ENCODE data around the gene EIPR1. TPM values are rescaled to one million over a fixed set of nuclear protein-coding genes. Genes with fewer than 3 reads are reported as not detected.

The EIPR1 gene
- total RNA-seq, 4 donors from 2014 or later, result 26.1 to 51.6 (median 40.0) TPM

GRCh38 chr2:3149441-3150217 lies 228.0 kb downstream of the EIPR1 start:
- H3K27ac ChIP-seq, result no peak overlapping the region
- no peaks in the 10 kb centered on the region for H3K9me3 ChIP-seq
- no peaks in the 10 kb centered on the region for H3K27me3 ChIP-seq
- no peaks in the 10 kb centered on the region for H3K4me1 ChIP-seq
- H3K4me3 ChIP-seq (replicated peaks in 1 of 3), result no peak overlapping the region
- no peak for DNase-seq
- H3K36me3 ChIP-seq, result no peaks in the 10 kb centered on the region
- intact Hi-C loops (cut with DNase I), result no loop called here
- 83 to 87% methylated on average over 12 to 15 of the region's 15 CpGs for WGBS, 2 donors
- TF ChIP-seq POLR2A (IDR thresholded peaks at IDR 0.05), result no peak
- TF ChIP-seq CTCF (IDR thresholded peaks at IDR 0.05), result no peak

GRCh38 chr2:3148716-3149115 lies 228.9 kb downstream of the EIPR1 start:
- no peak overlapping the region for H3K27ac ChIP-seq
- DNase-seq, result no peak
- TF ChIP-seq POLR2A (IDR thresholded peaks at IDR 0.05) (no peak), CTCF (IDR thresholded peaks at IDR 0.05) (no peak)
- WGBS, 2 donors, result 89 to 90% methylated on average over 15 to 17 of the region's 17 CpGs
- H3K4me1 ChIP-seq, result no peaks in the 10 kb centered on the region
- intact Hi-C loops (cut with DNase I), result no loop called here
- no peaks in the 10 kb centered on the region for H3K36me3 ChIP-seq
- no peaks in the 10 kb centered on the region for H3K9me3 ChIP-seq
- H3K27me3 ChIP-seq, result no peaks in the 10 kb centered on the region
- no peak overlapping the region for H3K4me3 ChIP-seq (replicated peaks in 1 of 3)

- Histone ChIP-seq H3K9me3 (no peaks in the 10 kb centered on the region), H3K4me1 (peaks cover 0 to 5% of the 10 kb centered on the region in 2 donors), H3K4me3 (replicated peaks in 1 of 3) (no peak overlapping the region), H3K27ac (no peak overlapping the region), H3K27me3 (no peaks in the 10 kb centered on the region), H3K36me3 (no peaks in the 10 kb centered on the region)
- DNase-seq, result no peak
- TF ChIP-seq CTCF (IDR thresholded peaks at IDR 0.05) (no peak), POLR2A (IDR thresholded peaks at IDR 0.05) (no peak)
- 88 to 93% methylated on average over 35 to 38 of the region's 39 CpGs for WGBS, 2 donors
- intact Hi-C loops (cut with DNase I), result no loop called here
Measured at GRCh38 chr2:3147651-3148530, 229.7 kb downstream of the EIPR1 start.

GRCh38 chr2:3146772-3147650 lies 230.6 kb downstream of the EIPR1 start:
- no peak for TF ChIP-seq POLR2A (IDR thresholded peaks at IDR 0.05)
- TF ChIP-seq CTCF (IDR thresholded peaks at IDR 0.05), result no peak
- no peaks in the 10 kb centered on the region for H3K36me3 ChIP-seq
- 79 to 84% methylated on average over 19 to 28 of the region's 30 CpGs for WGBS, 2 donors
- no peak overlapping the region for H3K4me3 ChIP-seq (replicated peaks in 1 of 3)
- H3K4me1 ChIP-seq, result peaks cover 0 to 6% of the 10 kb centered on the region in 2 donors
- H3K27me3 ChIP-seq, result no peaks in the 10 kb centered on the region
- intact Hi-C loops (cut with DNase I), result no loop called here
- no peaks in the 10 kb centered on the region for H3K9me3 ChIP-seq
- DNase-seq, result no peak
- no peak overlapping the region for H3K27ac ChIP-seq
